ENCODE results near the gene MATCAP1. TPM values are rescaled to one million over a fixed set of nuclear protein-coding genes. Genes with fewer than 3 reads are reported as not detected.

Gene MATCAP1
- total and polyA plus RNA-seq, 2 of the 4 experiments (the other 2 are of a cell fraction) = 8.2 to 43.9 TPM

- ATAC-seq (ENCODE audit: low read depth) = no peak
- intact Hi-C loops (cut with micrococcal nuclease) = no loop called here
Measured at GRCh38 chr16:67195676-67196075, 11.9 kb upstream of the MATCAP1 start.

More at GRCh38 chr16:67195676-67196075, 11.9 kb upstream of the MATCAP1 start:
- H2BK5ac ChIP-seq (ENCODE audit: low read depth, low read length, poor library complexity, severe bottlenecking) = no peak overlapping the region
- H3K27ac ChIP-seq (ENCODE audit: insufficient read depth, low read length) = no peak overlapping the region
- no peak overlapping the region for H4K8ac ChIP-seq (ENCODE audit: low read depth in 2 of 2, low read length in 2 of 2)
- no peak for DNase-seq
- no peak overlapping the region for H3K4me3 ChIP-seq (ENCODE audit: insufficient read depth, low read depth, low read length)
- no peak overlapping the region for H2BK20ac ChIP-seq (ENCODE audit: low read depth, low read length)
- no peak overlapping the region for H3K56ac ChIP-seq (ENCODE audit: extremely low read depth, insufficient read depth, low read length)
- H3K4me2 ChIP-seq (ENCODE audit: low read depth, low read length) = no peak overlapping the region
- H4K20me1 ChIP-seq (ENCODE audit: insufficient read depth, low read length) = peaks cover 34% of the 10 kb centered on the region
- BruUV-seq (replicated peaks) = no TSS peak
- H2AK5ac ChIP-seq (ENCODE audit: low read depth, low read length) = no peak overlapping the region
- dilution Hi-C loops (cut with HindIII; ENCODE audit: low sequenced_read_pairs, unreplicated experiment) (no loop called here), in situ Hi-C loops (cut with MboI; ENCODE audit: low sequenced_read_pairs) (no loop called here)
- 80% methylated on average over 1 of the region's 5 CpGs; no CpG with 5 or more reads in 1 of the 2 experiments for WGBS, 2 experiments (ENCODE audit: extremely low coverage in 2 of 2, insufficient read length in 1 of 2)
- no peak overlapping the region for H3K23ac ChIP-seq (ENCODE audit: low read depth, low read length)
- H3K4me1 ChIP-seq (ENCODE audit: control insufficient read depth, insufficient read depth, low read length) = peaks cover 11% of the 10 kb centered on the region
- no peaks in the 10 kb centered on the region for H3K27me3 ChIP-seq (ENCODE audit: control insufficient read depth, insufficient read depth, low read length)
- H3K36me3 ChIP-seq (ENCODE audit: control insufficient read depth, insufficient read depth, low read length) = peaks cover 55% of the 10 kb centered on the region
- CTCF ChIA-PET = no interaction called here
- H3K9me1 ChIP-seq (ENCODE audit: insufficient read depth, low read length) = peaks cover 18% of the 10 kb centered on the region
- H3K9ac ChIP-seq (ENCODE audit: low read depth, low read length) = no peak overlapping the region
- H3K79me1 ChIP-seq (ENCODE audit: low read depth in 1 of 2, low read length in 2 of 2) = peaks cover 25 to 54% of the 10 kb centered on the region in 2 experiments
- POLR2A ChIA-PET (ENCODE audit: unreplicated experiment) = no interaction called here
- no peaks in the 10 kb centered on the region for H3K9me3 ChIP-seq (ENCODE audit: control insufficient read depth, insufficient read depth, low read length)
- no peak overlapping the region for H2BK15ac ChIP-seq (ENCODE audit: low read depth, low read length)
- H3K18ac ChIP-seq (ENCODE audit: low read depth, low read length) = no peak overlapping the region
- H2AK9ac ChIP-seq (replicated peaks; ENCODE audit: low read depth, low read length, poor library complexity) = no peak overlapping the region
- TF ChIP-seq FOS (IDR thresholded peaks at IDR 0.05; ENCODE audit: low read depth, low read length) (no peak), BHLHE40 (IDR thresholded peaks at IDR 0.05; ENCODE audit: low read depth, low read length) (no peak), NFE2L2 (IDR thresholded peaks at IDR 0.05; ENCODE audit: low read depth, low read length) (no peak), MAFK (IDR thresholded peaks at IDR 0.05; ENCODE audit: low read depth, low read length) (no peak)
- no peak overlapping the region for H4K5ac ChIP-seq (ENCODE audit: low read depth, low read length)
- H2AFZ ChIP-seq (replicated peaks; ENCODE audit: low read length, poor library complexity) = no peak overlapping the region
- no peak overlapping the region for H4K91ac ChIP-seq (ENCODE audit: insufficient read depth, low read depth, low read length)
- no peak overlapping the region for H2BK120ac ChIP-seq (ENCODE audit: low read depth, low read length)
- H3K14ac ChIP-seq (replicated peaks; ENCODE audit: low read depth, low read length) = no peak overlapping the region
- no peak overlapping the region for H3K4ac ChIP-seq (ENCODE audit: low read depth, low read length)

All from IMR-90 (cell line).